A549 (cell line): ENCODE measurements around the gene HNRNPA1. TPM values are rescaled to one million over a fixed set of nuclear protein-coding genes. Genes with fewer than 3 reads are reported as not detected.

ENCODE experiments used
- ATAC-seq, 2 experiments: fragments of 200-7000 bp in 1 of 2; fragments of >200 bp in 1 of 2; cut with Nextera tagmentation in 1 of 2; cut with Tn5 transposase in 1 of 2; 3 replicates each; pipeline versions ENCODE4 v1.8.0 to v1.9.1; 2018 to 2020; ENCODE audit warnings: mild to moderate bottlenecking in 1 of 2, moderate library complexity in 1 of 2
- CTCF ChIA-PET: fragments of 300-600 bp; sonication (Branson Sonifier 250); formaldehyde crosslinking; extraction: SDS; loops from one replicate; lab custom pipeline; 2021; ENCODE audit warnings: antibody characterized with exemption, inconsistent platforms; lab: Yijun Ruan, JAX
- POLR2A ChIA-PET: fragments of 350-600 bp; formaldehyde crosslinking; extraction: SDS; loops from one replicate; lab custom pipeline; 2021; ENCODE audit warnings: antibody characterized with exemption, inconsistent platforms; lab: Yijun Ruan, JAX
- DNase-seq, 2 experiments: peaks; one replicate each; pipeline versions ENCODE4 v3.0.0 to v3.0.0-alpha.2; 2011 to 2016; ENCODE audit warnings: low read depth in 1 of 2, low spot score in 1 of 2
- FAIRE-seq: peaks from 2 replicates; lab custom pipeline; 2011; peaks lifted over from hg19 to GRCh38; lab: Jason Lieb, UNC
- H3K27ac ChIP-seq, 2 experiments: fragments of >200 bp; sonication (Bioruptor Twin); formaldehyde crosslinking; 3 replicates each; pipeline ENCODE4 v1.5.1; 2016 to 2017
- H3K4me1 ChIP-seq: fragments of >200 bp; sonication (Bioruptor Twin); formaldehyde crosslinking; 3 replicates; pipeline ENCODE4 v1.6.1; 2016
- H3K4me2 ChIP-seq: fragments of >200 bp; sonication (Bioruptor Twin); formaldehyde crosslinking; 3 replicates; pipeline ENCODE4 v1.6.1; 2016
- H3K4me3 ChIP-seq: fragments of >200 bp; sonication (Bioruptor Twin); formaldehyde crosslinking; 3 replicates; pipeline ENCODE4 v1.5.1; 2016
- H3K9me3 ChIP-seq: fragments of >200 bp; sonication (Bioruptor Twin); formaldehyde crosslinking; 3 replicates; pipeline ENCODE4 v1.6.1; 2016
- BHLHE40 ChIP-seq: IDR thresholded peaks from 2 replicates; pipeline ENCODE4 v1.6.1; 2012; ENCODE audit warnings: low read depth, low read length, inconsistent platforms
- CBX2 ChIP-seq: fragments of 200-600 bp; sonication (generic); IDR thresholded peaks from 2 replicates; pipeline ENCODE4 v1.6.1; 2016; ENCODE audit warnings: low read depth, mild to moderate bottlenecking, borderline replicate concordance
- CBX8 ChIP-seq: fragments of 200-600 bp; sonication (generic); IDR thresholded peaks from 2 replicates; pipeline ENCODE4 v1.6.1; 2016
- CHD2 ChIP-seq: fragments of 150-350 bp; IDR thresholded peaks from 2 replicates; pipeline ENCODE4 v1.6.1; 2014; ENCODE audit warnings: low read length; ENCODE audit not compliant: partially characterized antibody
- CHD4 ChIP-seq: fragments of 200-600 bp; sonication (generic); IDR thresholded peaks from 2 replicates; pipeline ENCODE4 v1.6.1; 2016; ENCODE audit warnings: antibody characterized with exemption, mild to moderate bottlenecking, borderline replicate concordance
- EHF ChIP-seq: fragments of 250-450 bp; sonication (Bioruptor Pico); IDR thresholded peaks from 2 replicates; pipeline ENCODE4 v1.5.0; 2020; ENCODE audit warnings: mild to moderate bottlenecking
- EP300 ChIP-seq, 2 experiments: fragments of >200 bp; sonication (Bioruptor Twin); formaldehyde crosslinking; IDR thresholded peaks; 2 replicates in 1 of 2; 3 replicates in 1 of 2; pipeline ENCODE4 v1.6.1; 2016 to 2017
- FOXS1 ChIP-seq: fragments of 250-450 bp; sonication (Bioruptor Pico); IDR thresholded peaks from 2 replicates; pipeline ENCODE4 v1.5.0; 2020; ENCODE audit warnings: mild to moderate bottlenecking, moderate library complexity
- HDAC2 ChIP-seq: fragments of 200-600 bp; sonication (generic); IDR thresholded peaks from 2 replicates; pipeline ENCODE4 v1.6.1; 2016
- HEYL ChIP-seq: fragments of 250-450 bp; sonication (Bioruptor Pico); IDR thresholded peaks from 2 replicates; pipeline ENCODE4 v1.8.0; 2021; ENCODE audit warnings: mild to moderate bottlenecking, moderate library complexity
- HMGXB4 ChIP-seq: fragments of 250-450 bp; sonication (Bioruptor Pico); IDR thresholded peaks from 2 replicates; pipeline ENCODE4 v1.5.0; 2021; ENCODE audit warnings: mild to moderate bottlenecking, moderate library complexity, borderline replicate concordance
- HOXB13 ChIP-seq: fragments of 250-450 bp; sonication (Bioruptor Pico); IDR thresholded peaks from 2 replicates; pipeline ENCODE4 v1.5.0; 2020; ENCODE audit warnings: low read depth, mild to moderate bottlenecking, moderate library complexity
- HOXB5 ChIP-seq: fragments of 250-450 bp; sonication (Bioruptor Pico); IDR thresholded peaks from 2 replicates; pipeline ENCODE4 v1.5.0; 2020; ENCODE audit warnings: mild to moderate bottlenecking, moderate library complexity
- KDM1A ChIP-seq: fragments of 200-600 bp; sonication (generic); IDR thresholded peaks from 2 replicates; pipeline ENCODE4 v1.6.1; 2016; ENCODE audit warnings: low read depth, mild to moderate bottlenecking
- KDM5A ChIP-seq: fragments of 200-600 bp; sonication (generic); IDR thresholded peaks from 2 replicates; pipeline ENCODE4 v1.6.1; 2016; ENCODE audit warnings: antibody characterized with exemption, mild to moderate bottlenecking
- NFE2L2 ChIP-seq: fragments of 150-350 bp; conservative IDR thresholded peaks from 2 replicates; pipeline ENCODE4 v1.6.1; 2014; ENCODE audit warnings: low read length
- PHF8 ChIP-seq: fragments of 200-600 bp; sonication (generic); IDR thresholded peaks from 2 replicates; pipeline ENCODE4 v1.6.1; 2016; ENCODE audit warnings: low read depth, mild to moderate bottlenecking, antibody characterized with exemption, moderate library complexity, borderline replicate concordance
- RAD21 ChIP-seq, 2 experiments: fragments of >200 bp in 1 of 2; sonication (Bioruptor Twin) in 1 of 2; formaldehyde crosslinking in 1 of 2; IDR thresholded peaks in 1 of 2; conservative IDR thresholded peaks in 1 of 2; 2 replicates in 1 of 2; 3 replicates in 1 of 2; pipeline ENCODE4 v1.6.1; 2012 to 2018; ENCODE audit warnings: inconsistent platforms in 1 of 2
- RARB ChIP-seq: fragments of 250-450 bp; sonication (Bioruptor Pico); IDR thresholded peaks from 2 replicates; pipeline ENCODE4 v1.8.0; 2021; ENCODE audit warnings: mild to moderate bottlenecking, moderate library complexity
- RCOR1 ChIP-seq: fragments of 150-350 bp; IDR thresholded peaks from 2 replicates; pipeline ENCODE4 v1.6.1; 2014; ENCODE audit warnings: antibody characterized with exemption, low read length, low read depth
- REST ChIP-seq: fragments of 200-600 bp; sonication (generic); IDR thresholded peaks from 2 replicates; pipeline ENCODE4 v1.6.1; 2016; ENCODE audit warnings: antibody characterized with exemption, mild to moderate bottlenecking, moderate library complexity
- RFX5 ChIP-seq: fragments of 450-650 bp; IDR thresholded peaks from 2 replicates; pipeline ENCODE4 v1.7.1; 2014; ENCODE audit warnings: antibody characterized with exemption, mild to moderate bottlenecking, moderate library complexity
- RNF2 ChIP-seq: fragments of 200-600 bp; sonication (generic); IDR thresholded peaks from 2 replicates; pipeline ENCODE4 v1.6.1; 2016; ENCODE audit warnings: low read depth, mild to moderate bottlenecking, antibody characterized with exemption, moderate library complexity, borderline replicate concordance
- SREBF2 ChIP-seq: fragments of 450-650 bp; IDR thresholded peaks from 2 replicates; pipeline ENCODE4 v1.6.1; 2014; ENCODE audit warnings: mild to moderate bottlenecking, moderate library complexity
- TP53 ChIP-seq: fragments of 250-450 bp; sonication (Bioruptor Pico); IDR thresholded peaks from 2 replicates; pipeline ENCODE4 v1.5.0; 2021; ENCODE audit warnings: mild to moderate bottlenecking, moderate library complexity
- USF2 ChIP-seq: fragments of 450-650 bp; IDR thresholded peaks from 2 replicates; pipeline ENCODE4 v1.6.1; 2014; ENCODE audit warnings: antibody characterized with exemption
- WGBS: methylation state at CpG from one replicate; pipeline ENCODE4 v1.1.6; 2017; ENCODE audit errors: missing lambda C conversion rate; 5-methylcytosine and 5-hydroxymethylcytosine counted together
- polyA plus RNA-seq, 4 experiments: library from polyadenylated mRNA; depleted of rRNA in 3 of 4; stranded (reverse); fragments of >200 nt; fragmentation: RNase III in 1 of 4; extraction: RNeasy Plus Mini Kit Qiagen cat#74134 plus additional on column Dnase treatment in 1 of 4; gene quantifications; 2 replicates in 3 of 4; 3 replicates in 1 of 4; pipeline ENCODE4 v1.2.3, GENCODE V29; 2011 to 2017

Gene HNRNPA1
- polyA plus RNA-seq, 2 of the 4 experiments (the other 2 are of a cell fraction) = 880 to 1,479 TPM

- H3K4me2 ChIP-seq = no peak overlapping the region
- H3K27ac ChIP-seq = no peak overlapping the region
- H3K9me3 ChIP-seq = no peaks in the 10 kb centered on the region
- H3K4me3 ChIP-seq = no peak overlapping the region
- ChIA-PET CTCF (interaction anchor here (1.0 to 6.2 kb wide), 3 partner anchors 12 to 146 kb away, joined by 4 to 43 read pairs (median 4); no protein-coding TSS in a partner anchor), POLR2A (no interaction called here)
- TF ChIP-seq HOXB13 (CRISPR knock-in tag) = no peak
- TF ChIP-seq KDM1A = no peak
- no peak for TF ChIP-seq RFX5
- no peak for TF ChIP-seq RNF2
- no peak for TF ChIP-seq NFE2L2
- no peak for TF ChIP-seq PHF8
- TF ChIP-seq HMGXB4 = no peak
- TF ChIP-seq HDAC2 = no peak
- TF ChIP-seq RAD21 (conservative IDR thresholded peaks at IDR 0.05 in 1 of 2, IDR thresholded peaks at IDR 0.05 in 1 of 2) = no peak
- no peak for TF ChIP-seq CBX2
- no peak for TF ChIP-seq CHD2
- no peak for TF ChIP-seq EHF (CRISPR knock-in tag)
- TF ChIP-seq CBX8 = no peak
- TF ChIP-seq HEYL = no peak
- TF ChIP-seq REST = no peak
- no peak for TF ChIP-seq KDM5A
- TF ChIP-seq EP300 (IDR thresholded peaks at IDR 0.05) = no peak
- DNase-seq (no peak), FAIRE-seq (no peak), ATAC-seq (no peak)
- WGBS = 96% methylated on average over 2 of the region's 2 CpGs
- peaks cover 22% of the 10 kb centered on the region for H3K4me1 ChIP-seq
Observed at GRCh38 chr12:54232790-54233189, 47.7 kb upstream of the HNRNPA1 start.

- DNase-seq (no peak), ATAC-seq (no peak), FAIRE-seq (no peak)
- Histone ChIP-seq H3K9me3 (no peaks in the 10 kb centered on the region), H3K4me1 (no peaks in the 10 kb centered on the region)
- CTCF ChIA-PET = interaction anchor here (1.3 to 8.4 kb wide), 7 partner anchors 13 to 233 kb away, joined by 3 to 54 read pairs (median 4); no protein-coding TSS in a partner anchor
- TF ChIP-seq RCOR1 (no peak), CBX8 (no peak), TP53 (CRISPR knock-in tag) (no peak), KDM5A (no peak)
- TF ChIP-seq, all 56 proteins: peak for 0
- POLR2A ChIA-PET = no interaction called here
- H3K27ac ChIP-seq = no peak overlapping the region
- no peak overlapping the region for H3K4me3 ChIP-seq
- 96% methylated on average over 1 of the region's 1 CpG for WGBS
- no peak overlapping the region for H3K4me2 ChIP-seq
Observed at GRCh38 chr12:54238531-54238930, 42.0 kb upstream of the HNRNPA1 start.

GRCh38 chr12:54239620-54240019, 40.9 kb upstream of the HNRNPA1 start:
- no peak overlapping the region for H3K27ac ChIP-seq
- POLR2A ChIA-PET = no interaction called here
- no peaks in the 10 kb centered on the region for H3K4me1 ChIP-seq
- FAIRE-seq = no peak
- H3K4me3 ChIP-seq = no peak overlapping the region
- no peak for DNase-seq
- H3K9me3 ChIP-seq = no peaks in the 10 kb centered on the region
- ATAC-seq = no peak
- no peak overlapping the region for H3K4me2 ChIP-seq
- CTCF ChIA-PET = interaction anchor here (0.8 to 8.4 kb wide), 6 partner anchors 8 to 121 kb away, joined by 3 to 54 read pairs (median 12); partner anchors contain the start of gene COPZ1
- TF ChIP-seq CHD2 (no peak), NFE2L2 (no peak), HOXB5 (CRISPR knock-in tag) (no peak), REST (no peak), BHLHE40 (no peak), FOXS1 (CRISPR knock-in tag) (no peak), SREBF2 (no peak), CHD4 (no peak), USF2 (no peak), RARB (no peak)
